ENCODE data around the gene NT5C2.

NT5C2 gene

GRCh38 chr10:103062854-103063590, 130.1 kb downstream of the NT5C2 start:
- DNase-seq (ENCODE audit: low read depth in 2 of 2), result no peak

DNA sequence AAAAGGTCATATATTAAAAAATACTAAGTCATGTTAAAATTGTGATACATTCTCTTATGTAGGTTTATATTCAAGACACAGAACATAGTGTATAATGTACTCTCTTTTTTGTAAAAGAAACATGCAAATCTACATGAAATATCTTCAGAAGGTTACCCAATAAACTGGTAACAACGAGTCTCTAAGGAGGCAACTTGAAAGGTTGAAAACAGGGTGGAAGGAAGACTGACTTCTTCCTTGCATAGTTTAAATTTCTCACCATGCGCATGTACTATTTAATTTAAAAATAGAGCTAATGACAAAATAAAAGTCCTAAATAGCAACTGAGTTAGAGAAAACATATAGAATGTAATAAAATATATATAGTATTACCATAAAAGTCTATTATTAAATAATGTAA, 132.5 kb downstream of the NT5C2 start:
- no peak for DNase-seq (ENCODE audit: low read depth in 2 of 2)

GRCh38 chr10:103058034-103058433, 135.0 kb downstream of the NT5C2 start:
- no peak for DNase-seq (ENCODE audit: low read depth in 2 of 2)

- DNase-seq (ENCODE audit: low read depth in 2 of 2), result no peak
Measured at GRCh38 chr10:103055105-103055504, 138.0 kb downstream of the NT5C2 start.

DNA sequence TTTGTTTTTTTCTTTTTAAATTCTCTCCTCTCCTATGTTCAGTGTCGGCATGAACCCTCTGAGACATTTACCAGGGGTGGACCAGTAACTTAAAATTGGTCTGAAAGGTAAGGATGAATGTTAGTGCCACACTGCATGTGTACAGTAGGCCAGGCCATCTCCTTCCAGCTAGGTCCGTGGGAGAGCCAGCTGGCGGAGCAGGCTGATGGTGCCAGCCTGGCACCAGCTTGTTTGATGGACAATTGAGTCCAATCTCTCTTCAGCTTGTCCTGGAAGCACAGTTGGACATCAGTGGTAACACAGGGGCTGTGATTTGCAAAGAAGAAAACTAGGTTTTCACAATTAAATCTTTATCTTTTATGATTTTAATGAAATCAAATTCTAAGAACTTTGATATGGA, 138.5 kb downstream of the NT5C2 start:
- no peak for DNase-seq (ENCODE audit: low read depth in 2 of 2)

GRCh38 chr10:103053659-103054581, 139.2 kb downstream of the NT5C2 start:
- peak in 1 of 2 donors; percentile 25 for DNase-seq (ENCODE audit: low read depth in 2 of 2)

GRCh38 chr10:103049237-103049636, 143.8 kb downstream of the NT5C2 start:
- no peak for DNase-seq (ENCODE audit: low read depth in 2 of 2)

- no peak for DNase-seq (ENCODE audit: low read depth in 2 of 2)
Measured at GRCh38 chr10:103047381-103047780, 145.7 kb downstream of the NT5C2 start.

- DNase-seq (ENCODE audit: low read depth in 2 of 2), result no peak
Measured at GRCh38 chr10:103045961-103046360, 147.1 kb downstream of the NT5C2 start.

- DNase-seq (ENCODE audit: low read depth in 2 of 2), result no peak
Measured at GRCh38 chr10:103044942-103045489, 148.1 kb downstream of the NT5C2 start.

DNA sequence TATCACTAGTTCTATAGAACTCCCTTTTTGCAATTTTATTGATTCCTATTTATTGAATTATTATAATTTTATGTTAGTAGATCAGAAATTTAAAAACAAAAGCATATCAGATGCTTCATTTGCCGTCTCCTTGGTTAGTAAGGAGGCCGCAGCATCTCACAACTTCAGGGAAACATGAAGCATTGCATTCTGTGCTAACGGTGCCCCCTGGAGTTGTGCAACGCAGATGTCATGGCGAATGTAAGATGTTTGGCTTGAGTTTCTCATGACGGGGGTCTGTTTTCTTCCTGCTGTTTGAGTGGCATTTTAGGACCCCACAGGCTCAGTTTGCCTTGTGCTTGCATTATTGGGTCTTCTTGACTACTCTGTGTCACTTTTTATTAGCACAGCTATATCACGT, 150.2 kb downstream of the NT5C2 start:
- DNase-seq (ENCODE audit: low read depth in 2 of 2), result no peak

DNA sequence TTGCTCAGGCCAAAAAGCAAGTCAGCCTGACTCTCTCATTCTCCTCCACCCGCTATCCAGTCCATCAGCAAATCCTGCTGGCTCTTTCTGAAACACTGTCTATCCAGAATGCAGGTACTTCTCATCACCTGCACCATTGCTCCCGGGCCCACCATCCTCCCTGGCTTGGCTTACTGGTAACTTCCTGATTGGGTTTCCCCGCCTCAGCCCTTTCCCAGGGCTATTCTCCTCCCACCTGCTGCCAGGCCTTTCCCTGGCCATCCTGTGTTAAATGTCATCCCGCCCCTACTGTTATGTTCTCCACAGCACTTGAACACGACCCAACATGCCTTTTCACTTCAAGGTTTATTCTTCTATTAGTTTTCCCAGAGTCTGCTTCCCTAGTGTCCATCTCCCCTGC, 150.9 kb downstream of the NT5C2 start:
- DNase-seq (ENCODE audit: low read depth in 2 of 2), result no peak

DNA sequence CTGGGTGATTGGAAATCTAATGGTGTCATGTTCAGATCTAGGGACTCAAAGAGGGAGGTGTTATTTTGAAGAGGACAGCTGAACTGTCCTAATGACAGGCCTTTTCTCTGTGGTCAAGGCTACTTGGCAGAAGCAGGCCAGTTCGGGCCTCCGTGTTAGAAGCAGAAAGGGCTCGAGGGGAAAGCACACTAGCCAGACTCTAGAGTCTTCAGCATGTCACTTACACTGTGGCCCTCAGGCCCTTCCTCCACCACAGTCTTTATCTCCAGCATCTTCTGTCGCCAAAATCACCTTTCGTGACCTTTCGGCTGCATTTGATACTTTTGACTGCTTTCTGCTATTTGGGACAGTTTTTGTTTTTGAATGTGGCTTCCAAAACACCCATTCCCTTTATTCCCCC, 151.7 kb downstream of the NT5C2 start:
- DNase-seq (ENCODE audit: low read depth in 2 of 2), result no peak

- DNase-seq (ENCODE audit: low read depth in 2 of 2), result no peak
Measured at GRCh38 chr10:103040418-103040817, 152.7 kb downstream of the NT5C2 start.

DNA sequence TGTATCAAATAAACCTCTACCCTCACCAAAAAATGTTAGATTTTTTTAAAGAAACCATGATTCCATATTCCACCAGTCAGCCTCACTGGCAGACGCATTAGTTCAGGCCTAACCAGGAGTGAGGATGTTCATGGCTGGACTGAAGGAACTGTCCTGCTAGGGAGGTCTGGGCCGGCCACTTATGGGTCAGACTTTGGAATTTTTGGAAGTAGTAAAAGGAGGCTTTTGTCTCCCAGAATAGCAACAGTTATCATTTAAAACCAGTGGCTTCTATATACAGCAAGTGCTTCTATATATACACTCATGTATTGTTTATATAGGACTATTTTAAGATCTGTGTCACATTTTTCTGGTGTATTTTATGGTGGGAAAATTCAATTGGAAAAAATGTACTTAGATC, 154.5 kb downstream of the NT5C2 start:
- no peak for DNase-seq (ENCODE audit: low read depth in 2 of 2)

Measured in stimulated activated CD4-positive, alpha-beta T cell treated with anti-CD3 and anti-CD28 coated beads, Interleukin-4, amount 100 ng/mL, for 48 hours (primary cell).